ENCODE measurements around the gene SNU13. TPM values are rescaled to one million over a fixed set of nuclear protein-coding genes. Genes with fewer than 3 reads are reported as not detected.
A peak's percentile ranks its signal among the peaks of the same experiment; 100 is the strongest.

Gene SNU13
- total and polyA plus RNA-seq, 2 of the 4 experiments (the other 2 are of a cell fraction), result 122 to 185 TPM

- TF ChIP-seq CHD1 (IDR thresholded peaks at IDR 0.05; ENCODE audit: low read depth, low read length), result no peak
- no peak for TF ChIP-seq FOS (IDR thresholded peaks at IDR 0.05; ENCODE audit: low read depth, low read length)
Observed at GRCh38 chr22:41682033-41682807, 6.4 kb downstream of the SNU13 start (continued).

GRCh38 chr22:41681616-41682015 is 7.1 kb downstream of the SNU13 start:
- BruUV-seq (replicated peaks), result no TSS peak
- intact Hi-C loops (cut with micrococcal nuclease), result no loop called here
- Histone ChIP-seq H3K9me3 (ENCODE audit: control insufficient read depth, insufficient read depth, low read length) (no peaks in the 10 kb centered on the region), H4K5ac (ENCODE audit: low read depth, low read length) (no peak overlapping the region), H3K27ac (ENCODE audit: insufficient read depth, low read length) (no peak overlapping the region), H2BK15ac (ENCODE audit: low read depth, low read length) (no peak overlapping the region), H3K18ac (ENCODE audit: low read depth, low read length) (no peak overlapping the region), H2AK5ac (ENCODE audit: low read depth, low read length) (no peak overlapping the region), H3K56ac (ENCODE audit: extremely low read depth, insufficient read depth, low read length) (no peak overlapping the region), H3K4me2 (ENCODE audit: low read depth, low read length) (peak overlapping the region; percentile 63), H2BK5ac (ENCODE audit: low read depth, low read length, poor library complexity, severe bottlenecking) (no peak overlapping the region), H2AFZ (replicated peaks; ENCODE audit: low read length, poor library complexity) (no peak overlapping the region), H3K14ac (replicated peaks; ENCODE audit: low read depth, low read length) (no peak overlapping the region), H3K23ac (ENCODE audit: low read depth, low read length) (no peak overlapping the region; the same call in 1 of the 2 replicates), H3K4ac (ENCODE audit: low read depth, low read length) (no peak overlapping the region), H2BK20ac (ENCODE audit: low read depth, low read length) (no peak overlapping the region), H2BK120ac (ENCODE audit: low read depth, low read length) (no peak overlapping the region), H4K20me1 (ENCODE audit: insufficient read depth, low read length) (peaks cover 32% of the 10 kb centered on the region), H4K8ac (ENCODE audit: low read depth in 2 of 2, low read length in 2 of 2) (no peak overlapping the region), H3K27me3 (ENCODE audit: control insufficient read depth, insufficient read depth, low read length) (no peaks in the 10 kb centered on the region), H3K4me3 (ENCODE audit: insufficient read depth, low read depth, low read length) (peak overlapping the region; percentile 94), H3K79me1 (ENCODE audit: low read depth in 1 of 2, low read length in 2 of 2) (peaks cover 22 to 62% of the 10 kb centered on the region in 2 experiments), H3K36me3 (ENCODE audit: control insufficient read depth, insufficient read depth, low read length) (peaks cover 15% of the 10 kb centered on the region), H3K9ac (ENCODE audit: low read depth, low read length) (no peak overlapping the region), H3K9me1 (ENCODE audit: insufficient read depth, low read length) (peaks cover 7% of the 10 kb centered on the region; the same call in 1 of the 2 replicates), H4K91ac (ENCODE audit: insufficient read depth, low read depth, low read length) (no peak overlapping the region), H2AK9ac (replicated peaks; ENCODE audit: low read depth, low read length, poor library complexity) (no peak overlapping the region), H3K4me1 (ENCODE audit: control insufficient read depth, insufficient read depth, low read length) (no peaks in the 10 kb centered on the region; the same call in 1 of the 2 replicates)
- ATAC-seq (ENCODE audit: low read depth), result no peak
- dilution Hi-C loops (cut with HindIII; ENCODE audit: low sequenced_read_pairs, unreplicated experiment), result no loop called here
- no peak for DNase-seq
- WGBS, 2 experiments (ENCODE audit: extremely low coverage in 2 of 2, insufficient read length in 1 of 2), result no CpG with 5 or more reads among the region's 14 CpGs
- no peak for TF ChIP-seq ELK1 (IDR thresholded peaks at IDR 0.05; ENCODE audit: borderline replicate concordance, low read depth, low read length)
- TF ChIP-seq CHD1 (IDR thresholded peaks at IDR 0.05; ENCODE audit: low read depth, low read length), result no peak
- no peak for TF ChIP-seq RCOR1 (IDR thresholded peaks at IDR 0.05; ENCODE audit: insufficient replicate concordance, low read length)
- no peak for TF ChIP-seq MAZ (IDR thresholded peaks at IDR 0.05; ENCODE audit: borderline replicate concordance, low read depth, low read length)
- TF ChIP-seq MXI1 (IDR thresholded peaks at IDR 0.05; ENCODE audit: borderline replicate concordance, low read depth, low read length), result no peak
- TF ChIP-seq RFX5 (IDR thresholded peaks at IDR 0.05; ENCODE audit: low read depth, low read length), result no peak
- TF ChIP-seq BHLHE40 (IDR thresholded peaks at IDR 0.05; ENCODE audit: low read depth, low read length), result no peak
- TF ChIP-seq SMC3 (IDR thresholded peaks at IDR 0.05; ENCODE audit: low read depth, low read length), result no peak
- TF ChIP-seq MAFK (IDR thresholded peaks at IDR 0.05; ENCODE audit: low read depth, low read length), result no peak
- ChIA-PET CTCF (no interaction called here), POLR2A (ENCODE audit: unreplicated experiment) (no interaction called here)
- in situ Hi-C loops (cut with MboI; ENCODE audit: low sequenced_read_pairs), result no loop called here

All from IMR-90 (cell line).